ENCODE results near the gene FAM234B. TPM values are rescaled to one million over a fixed set of nuclear protein-coding genes. Genes with fewer than 3 reads are reported as not detected.

The FAM234B gene
- total and polyA plus RNA-seq, 4 donors: 17.2 to 43.7 (median 36.7) TPM

- WGBS (ENCODE audit: insufficient coverage): 92% methylated on average over 3 of the region's 6 CpGs
- Histone ChIP-seq H3K27ac (ENCODE audit: low read depth, low read length) (no peak overlapping the region), H3K9me3 (ENCODE audit: control insufficient read depth, insufficient read depth, low read length) (no peaks in the 10 kb centered on the region), H3K27me3 (ENCODE audit: control insufficient read depth, insufficient read depth, low read length) (no peaks in the 10 kb centered on the region), H3K4me1 (ENCODE audit: control insufficient read depth, insufficient read depth, low read length) (no peaks in the 10 kb centered on the region), H3K36me3 (ENCODE audit: control insufficient read depth, insufficient read depth, low read length) (no peaks in the 10 kb centered on the region), H3K4me3 (ENCODE audit: low read depth, low read length) (no peak overlapping the region)
- no peak for DNase-seq (ENCODE audit: low read depth in 4 of 6, low spot score in 6 of 6)
These were observed 33.1 kb upstream of the FAM234B start for GRCh38 chr12:13011098-13011497.

GRCh38 chr12:13022851-13023271 lies 21.3 kb upstream of the FAM234B start:
- no CpG with 5 or more reads among the region's 6 CpGs for WGBS (ENCODE audit: insufficient coverage)

GRCh38 chr12:13023811-13024530 lies 20.2 kb upstream of the FAM234B start:
- Histone ChIP-seq H3K9me3 (ENCODE audit: control insufficient read depth, insufficient read depth, low read length) (no peaks in the 10 kb centered on the region), H3K27ac (ENCODE audit: low read depth, low read length) (no peak overlapping the region), H3K36me3 (ENCODE audit: control insufficient read depth, insufficient read depth, low read length) (no peaks in the 10 kb centered on the region), H3K4me1 (ENCODE audit: control insufficient read depth, insufficient read depth, low read length) (no peaks in the 10 kb centered on the region), H3K27me3 (ENCODE audit: control insufficient read depth, insufficient read depth, low read length) (no peaks in the 10 kb centered on the region), H3K4me3 (ENCODE audit: low read depth, low read length) (no peak overlapping the region)
- peak in 1 of 6 donors; percentile 37 for DNase-seq (ENCODE audit: low read depth in 4 of 6, low spot score in 6 of 6)
- 100% methylated on average over 1 of the region's 6 CpGs for WGBS (ENCODE audit: insufficient coverage)

More at GRCh38 chr12:13022851-13023271, 21.3 kb upstream of the FAM234B start:
- Histone ChIP-seq H3K4me1 (ENCODE audit: control insufficient read depth, insufficient read depth, low read length) (no peaks in the 10 kb centered on the region), H3K4me3 (ENCODE audit: low read depth, low read length) (no peak overlapping the region), H3K27me3 (ENCODE audit: control insufficient read depth, insufficient read depth, low read length) (no peaks in the 10 kb centered on the region), H3K9me3 (ENCODE audit: control insufficient read depth, insufficient read depth, low read length) (no peaks in the 10 kb centered on the region), H3K27ac (ENCODE audit: low read depth, low read length) (no peak overlapping the region), H3K36me3 (ENCODE audit: control insufficient read depth, insufficient read depth, low read length) (no peaks in the 10 kb centered on the region)
- no peak for DNase-seq (ENCODE audit: low read depth in 4 of 6, low spot score in 6 of 6)

- no peak overlapping the region for H3K27ac ChIP-seq (ENCODE audit: low read depth, low read length)
- no peaks in the 10 kb centered on the region for H3K9me3 ChIP-seq (ENCODE audit: control insufficient read depth, insufficient read depth, low read length)
- no peaks in the 10 kb centered on the region for H3K36me3 ChIP-seq (ENCODE audit: control insufficient read depth, insufficient read depth, low read length)
- WGBS (ENCODE audit: insufficient coverage): 85% methylated on average over 2 of the region's 5 CpGs
- no peaks in the 10 kb centered on the region for H3K27me3 ChIP-seq (ENCODE audit: control insufficient read depth, insufficient read depth, low read length)
- H3K4me3 ChIP-seq (ENCODE audit: low read depth, low read length): no peak overlapping the region
- DNase-seq (ENCODE audit: low read depth in 4 of 6, low spot score in 6 of 6): no peak
- no peaks in the 10 kb centered on the region for H3K4me1 ChIP-seq (ENCODE audit: control insufficient read depth, insufficient read depth, low read length)
These were observed 19.7 kb upstream of the FAM234B start for GRCh38 chr12:13024531-13024916.

- no peak overlapping the region for H3K4me3 ChIP-seq (ENCODE audit: low read depth, low read length)
- H3K9me3 ChIP-seq (ENCODE audit: control insufficient read depth, insufficient read depth, low read length): no peaks in the 10 kb centered on the region
- H3K27me3 ChIP-seq (ENCODE audit: control insufficient read depth, insufficient read depth, low read length): no peaks in the 10 kb centered on the region
- H3K36me3 ChIP-seq (ENCODE audit: control insufficient read depth, insufficient read depth, low read length): no peaks in the 10 kb centered on the region
- H3K4me1 ChIP-seq (ENCODE audit: control insufficient read depth, insufficient read depth, low read length): no peaks in the 10 kb centered on the region
- DNase-seq (ENCODE audit: low read depth in 4 of 6, low spot score in 6 of 6): no peak
- no CpG with 5 or more reads among the region's 1 CpG for WGBS (ENCODE audit: insufficient coverage)
- no peak overlapping the region for H3K27ac ChIP-seq (ENCODE audit: low read depth, low read length)
These were observed 17.9 kb upstream of the FAM234B start for GRCh38 chr12:13026286-13026685.

GRCh38 chr12:13027032-13027431 lies 17.1 kb upstream of the FAM234B start:
- WGBS (ENCODE audit: insufficient coverage): no CpG with 5 or more reads among the region's 2 CpGs
- no peak overlapping the region for H3K4me3 ChIP-seq (ENCODE audit: low read depth, low read length)

GRCh38 chr12:13027508-13027907 lies 16.7 kb upstream of the FAM234B start:
- Histone ChIP-seq H3K27me3 (ENCODE audit: control insufficient read depth, insufficient read depth, low read length) (no peaks in the 10 kb centered on the region), H3K27ac (ENCODE audit: low read depth, low read length) (no peak overlapping the region), H3K9me3 (ENCODE audit: control insufficient read depth, insufficient read depth, low read length) (no peaks in the 10 kb centered on the region), H3K36me3 (ENCODE audit: control insufficient read depth, insufficient read depth, low read length) (no peaks in the 10 kb centered on the region), H3K4me3 (ENCODE audit: low read depth, low read length) (no peak overlapping the region), H3K4me1 (ENCODE audit: control insufficient read depth, insufficient read depth, low read length) (no peaks in the 10 kb centered on the region)
- DNase-seq (ENCODE audit: low read depth in 4 of 6, low spot score in 6 of 6): no peak

More at GRCh38 chr12:13027032-13027431, 17.1 kb upstream of the FAM234B start:
- H3K36me3 ChIP-seq (ENCODE audit: control insufficient read depth, insufficient read depth, low read length): no peaks in the 10 kb centered on the region
- H3K4me1 ChIP-seq (ENCODE audit: control insufficient read depth, insufficient read depth, low read length): no peaks in the 10 kb centered on the region
- DNase-seq (ENCODE audit: low read depth in 4 of 6, low spot score in 6 of 6): no peak
- H3K27me3 ChIP-seq (ENCODE audit: control insufficient read depth, insufficient read depth, low read length): no peaks in the 10 kb centered on the region
- no peak overlapping the region for H3K27ac ChIP-seq (ENCODE audit: low read depth, low read length)
- no peaks in the 10 kb centered on the region for H3K9me3 ChIP-seq (ENCODE audit: control insufficient read depth, insufficient read depth, low read length)

- Histone ChIP-seq H3K27me3 (ENCODE audit: control insufficient read depth, insufficient read depth, low read length) (no peaks in the 10 kb centered on the region), H3K36me3 (ENCODE audit: control insufficient read depth, insufficient read depth, low read length) (no peaks in the 10 kb centered on the region), H3K4me1 (ENCODE audit: control insufficient read depth, insufficient read depth, low read length) (no peaks in the 10 kb centered on the region), H3K9me3 (ENCODE audit: control insufficient read depth, insufficient read depth, low read length) (no peaks in the 10 kb centered on the region), H3K27ac (ENCODE audit: low read depth, low read length) (no peak overlapping the region), H3K4me3 (ENCODE audit: low read depth, low read length) (no peak overlapping the region)
- DNase-seq (ENCODE audit: low read depth in 4 of 6, low spot score in 6 of 6): no peak
- WGBS (ENCODE audit: insufficient coverage): 90% methylated on average over 2 of the region's 4 CpGs
These were observed 15.2 kb upstream of the FAM234B start for GRCh38 chr12:13028825-13029570.

- no peaks in the 10 kb centered on the region for H3K27me3 ChIP-seq (ENCODE audit: control insufficient read depth, insufficient read depth, low read length)
These were observed 13.5 kb upstream of the FAM234B start for GRCh38 chr12:13030541-13031291.

More at GRCh38 chr12:13030541-13031291, 13.5 kb upstream of the FAM234B start:
- H3K4me1 ChIP-seq (ENCODE audit: control insufficient read depth, insufficient read depth, low read length): no peaks in the 10 kb centered on the region
- WGBS (ENCODE audit: insufficient coverage): 0% methylated on average over 2 of the region's 9 CpGs
- no peak overlapping the region for H3K27ac ChIP-seq (ENCODE audit: low read depth, low read length)
- H3K9me3 ChIP-seq (ENCODE audit: control insufficient read depth, insufficient read depth, low read length): no peaks in the 10 kb centered on the region
- peak in 1 of 6 donors; percentile 66 for DNase-seq (ENCODE audit: low read depth in 4 of 6, low spot score in 6 of 6)
- H3K4me3 ChIP-seq (ENCODE audit: low read depth, low read length): no peak overlapping the region
- H3K36me3 ChIP-seq (ENCODE audit: control insufficient read depth, insufficient read depth, low read length): no peaks in the 10 kb centered on the region

All from spinal cord (tissue), 10 donors.